Loucy (cell line): ENCODE measurements around the gene SPATS2.

Experiments
- H2AFZ ChIP-seq: fragments of 200-600 bp; sonication (generic); 2 replicates; pipeline ENCODE4 v1.6.0; 2016; ENCODE audit warnings: antibody characterized with exemption, mild to moderate bottlenecking, low read length, moderate library complexity
- H3F3A ChIP-seq: fragments of 200-600 bp; 2 replicates; pipeline ENCODE4 v1.6.0; 2016; ENCODE audit warnings: antibody characterized with exemption, low read depth, mild to moderate bottlenecking
- H3K27me3 ChIP-seq: fragments of 200-600 bp; sonication (generic); 2 replicates; pipeline ENCODE4 v1.6.1; 2014; ENCODE audit warnings: low read length, mild to moderate bottlenecking; ENCODE audit not compliant: insufficient read depth, poor library complexity, severe bottlenecking
- H3K36me3 ChIP-seq: fragments of 200-600 bp; sonication (generic); 2 replicates; pipeline ENCODE4 v1.6.1; 2016; ENCODE audit warnings: low read length; ENCODE audit not compliant: insufficient read depth
- H3K4me1 ChIP-seq: fragments of 200-600 bp; sonication (generic); 2 replicates; pipeline ENCODE4 v1.5.1; 2014; ENCODE audit warnings: low read length, mild to moderate bottlenecking; ENCODE audit not compliant: insufficient read depth, poor library complexity, severe bottlenecking
- H3K4me2 ChIP-seq: fragments of 200-600 bp; sonication (generic); 2 replicates; pipeline ENCODE4 v1.6.0; 2014; ENCODE audit warnings: antibody characterized with exemption, low read length, low read depth, mild to moderate bottlenecking; ENCODE audit not compliant: poor library complexity, severe bottlenecking
- H3K4me3 ChIP-seq: fragments of 200-600 bp; sonication (generic); 2 replicates; pipeline ENCODE4 v1.5.1; 2014; ENCODE audit warnings: low read length, mild to moderate bottlenecking, mixed read lengths; ENCODE audit not compliant: poor library complexity, severe bottlenecking
- H3K79me2 ChIP-seq: fragments of 200-600 bp; sonication (generic); 2 replicates; pipeline ENCODE4 v1.6.1; 2014; ENCODE audit warnings: low read length; ENCODE audit not compliant: insufficient read depth
- H3K9ac ChIP-seq: fragments of 200-600 bp; sonication (generic); 2 replicates; pipeline ENCODE4 v1.6.0; 2014; ENCODE audit warnings: mild to moderate bottlenecking, low read depth, low read length, moderate library complexity; ENCODE audit not compliant: poor library complexity, severe bottlenecking
- H3K9me2 ChIP-seq: fragments of 200-600 bp; sonication (generic); replicated peaks from 2 replicates; pipeline ENCODE4 v1.6.1; 2016; ENCODE audit warnings: low read depth, low read length, mixed read lengths
- H3K9me3 ChIP-seq: fragments of 200-600 bp; sonication (generic); 2 replicates; pipeline ENCODE4 v1.6.1; 2014; ENCODE audit warnings: mild to moderate bottlenecking, antibody characterized with exemption, low read length, low read depth; ENCODE audit not compliant: insufficient read depth
- H4K20me1 ChIP-seq: fragments of 200-600 bp; sonication (generic); 2 replicates; pipeline ENCODE4 v1.6.0; 2014; ENCODE audit warnings: antibody characterized with exemption, low read length, mild to moderate bottlenecking; ENCODE audit not compliant: insufficient read depth, poor library complexity, severe bottlenecking
- CTCF ChIP-seq: fragments of 200-600 bp; sonication (generic); conservative IDR thresholded peaks from 2 replicates; pipeline ENCODE4 v1.5.1; 2014; ENCODE audit warnings: mild to moderate bottlenecking, antibody characterized with exemption, low read length
- EZH2phosphoT487 ChIP-seq: fragments of 200-600 bp; IDR thresholded peaks from 2 replicates; pipeline ENCODE4 v1.6.1; 2018; ENCODE audit warnings: antibody characterized with exemption, mild to moderate bottlenecking, moderate library complexity, borderline replicate concordance

Gene SPATS2

GRCh38 chr12:49388682-49389386, 21.6 kb downstream of the SPATS2 start:
- H3K36me3 ChIP-seq = peaks cover 10% of the 10 kb centered on the region; the same call in 1 of the 2 replicates
- no peaks in the 10 kb centered on the region for H3K9me3 ChIP-seq
- TF ChIP-seq CTCF (no peak), EZH2phosphoT487 (no peak)
- no peak overlapping the region for H3K4me2 ChIP-seq
- H3K27me3 ChIP-seq = no peaks in the 10 kb centered on the region
- peaks cover 3% of the 10 kb centered on the region for H3K4me1 ChIP-seq
- H3K9ac ChIP-seq = no peak overlapping the region
- no peaks in the 10 kb centered on the region for H4K20me1 ChIP-seq
- H3K9me2 ChIP-seq = no peaks in the 10 kb centered on the region
- H2AFZ ChIP-seq = no peak overlapping the region
- H3K79me2 ChIP-seq = peaks cover 66% of the 10 kb centered on the region
- H3F3A ChIP-seq = no peaks in the 10 kb centered on the region
- H3K4me3 ChIP-seq = no peak overlapping the region

- H4K20me1 ChIP-seq = no peaks in the 10 kb centered on the region
- peaks cover 10% of the 10 kb centered on the region; the same call in 1 of the 2 replicates for H3K36me3 ChIP-seq
- no peak overlapping the region for H3K4me3 ChIP-seq
- peaks cover 3% of the 10 kb centered on the region for H3K4me1 ChIP-seq
- H2AFZ ChIP-seq = no peak overlapping the region
- TF ChIP-seq CTCF (no peak), EZH2phosphoT487 (no peak)
- H3K9me3 ChIP-seq = no peaks in the 10 kb centered on the region
- no peak overlapping the region for H3K4me2 ChIP-seq
- H3F3A ChIP-seq = no peaks in the 10 kb centered on the region
- no peaks in the 10 kb centered on the region for H3K27me3 ChIP-seq
- peaks cover 66% of the 10 kb centered on the region for H3K79me2 ChIP-seq
- H3K9ac ChIP-seq = no peak overlapping the region
- H3K9me2 ChIP-seq = no peaks in the 10 kb centered on the region
These were observed 22.1 kb downstream of the SPATS2 start for GRCh38 chr12:49389387-49389703.

- no peak overlapping the region for H2AFZ ChIP-seq
- H3K4me1 ChIP-seq = peaks cover 3% of the 10 kb centered on the region
- H3K4me2 ChIP-seq = no peak overlapping the region
- no peaks in the 10 kb centered on the region for H3K9me3 ChIP-seq
- H3F3A ChIP-seq = no peaks in the 10 kb centered on the region
- no peak overlapping the region for H3K9ac ChIP-seq
- H3K9me2 ChIP-seq = no peaks in the 10 kb centered on the region
- no peaks in the 10 kb centered on the region for H3K27me3 ChIP-seq
- H3K79me2 ChIP-seq = peaks cover 73% of the 10 kb centered on the region
- no peaks in the 10 kb centered on the region for H4K20me1 ChIP-seq
- H3K4me3 ChIP-seq = no peak overlapping the region
- no peaks in the 10 kb centered on the region for H3K36me3 ChIP-seq
- TF ChIP-seq CTCF (no peak), EZH2phosphoT487 (no peak)
These were observed 29.7 kb downstream of the SPATS2 start for GRCh38 chr12:49397000-49397399.
